ENCODE results near the gene SLC35D2.

DNA sequence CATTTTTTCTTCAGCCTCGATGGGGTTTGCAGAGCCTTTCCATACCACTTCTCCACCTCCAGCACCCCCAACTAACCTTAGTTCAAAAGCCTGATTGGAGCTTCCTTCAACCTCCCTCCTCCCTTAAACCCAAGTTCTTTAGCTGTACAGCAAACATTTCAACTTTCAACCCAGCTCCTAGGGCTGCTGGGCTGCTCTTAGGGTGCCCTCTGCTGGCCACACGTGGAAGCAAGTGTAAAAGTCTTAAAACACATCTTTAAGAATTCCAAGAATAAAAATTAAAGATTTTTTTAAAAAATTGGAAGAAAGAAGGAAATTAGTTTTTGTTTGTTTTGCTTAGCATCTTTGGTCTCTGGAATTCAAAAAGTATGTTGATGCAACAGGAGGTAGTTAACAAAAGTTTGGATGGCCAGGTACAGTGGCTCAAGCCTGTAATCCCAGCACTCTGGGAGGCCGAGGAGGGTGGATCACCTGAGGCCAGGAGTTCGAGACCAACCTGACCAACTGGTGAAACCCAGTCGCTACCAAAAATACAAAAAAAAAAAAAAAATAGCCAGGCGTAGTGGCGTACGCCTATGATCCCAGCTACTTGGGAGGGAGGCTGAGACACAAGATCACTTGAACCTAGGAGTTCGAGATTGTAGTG, 66.1 kb downstream of the SLC35D2 start:
- no peak for TF ChIP-seq POLR2AphosphoS5 (IDR thresholded peaks at IDR 0.05; ENCODE audit: low read depth, low read length)
- TF ChIP-seq, protein P1, sequence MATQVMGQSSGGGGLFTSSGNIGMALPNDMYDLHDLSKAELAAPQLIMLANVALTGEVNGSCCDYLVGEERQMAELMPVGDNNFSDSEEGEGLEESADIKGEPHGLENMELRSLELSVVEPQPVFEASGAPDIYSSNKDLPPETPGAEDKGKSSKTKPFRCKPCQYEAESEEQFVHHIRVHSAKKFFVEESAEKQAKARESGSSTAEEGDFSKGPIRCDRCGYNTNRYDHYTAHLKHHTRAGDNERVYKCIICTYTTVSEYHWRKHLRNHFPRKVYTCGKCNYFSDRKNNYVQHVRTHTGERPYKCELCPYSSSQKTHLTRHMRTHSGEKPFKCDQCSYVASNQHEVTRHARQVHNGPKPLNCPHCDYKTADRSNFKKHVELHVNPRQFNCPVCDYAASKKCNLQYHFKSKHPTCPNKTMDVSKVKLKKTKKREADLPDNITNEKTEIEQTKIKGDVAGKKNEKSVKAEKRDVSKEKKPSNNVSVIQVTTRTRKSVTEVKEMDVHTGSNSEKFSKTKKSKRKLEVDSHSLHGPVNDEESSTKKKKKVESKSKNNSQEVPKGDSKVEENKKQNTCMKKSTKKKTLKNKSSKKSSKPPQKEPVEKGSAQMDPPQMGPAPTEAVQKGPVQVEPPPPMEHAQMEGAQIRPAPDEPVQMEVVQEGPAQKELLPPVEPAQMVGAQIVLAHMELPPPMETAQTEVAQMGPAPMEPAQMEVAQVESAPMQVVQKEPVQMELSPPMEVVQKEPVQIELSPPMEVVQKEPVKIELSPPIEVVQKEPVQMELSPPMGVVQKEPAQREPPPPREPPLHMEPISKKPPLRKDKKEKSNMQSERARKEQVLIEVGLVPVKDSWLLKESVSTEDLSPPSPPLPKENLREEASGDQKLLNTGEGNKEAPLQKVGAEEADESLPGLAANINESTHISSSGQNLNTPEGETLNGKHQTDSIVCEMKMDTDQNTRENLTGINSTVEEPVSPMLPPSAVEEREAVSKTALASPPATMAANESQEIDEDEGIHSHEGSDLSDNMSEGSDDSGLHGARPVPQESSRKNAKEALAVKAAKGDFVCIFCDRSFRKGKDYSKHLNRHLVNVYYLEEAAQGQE (IDR thresholded peaks at IDR 0.05; ENCODE audit: insufficient read depth in 1 of 2, low read depth in 2 of 2, low read length in 2 of 2): no peak
- no peak for TF ChIP-seq TAF1 (IDR thresholded peaks at IDR 0.05; ENCODE audit: borderline replicate concordance, insufficient read depth, low read length)
- no peak for TF ChIP-seq FOXP2 (optimal IDR thresholded peaks at IDR 0.05; ENCODE audit: borderline replicate concordance, extremely low read depth, extremely low read length, insufficient read depth)
- no peak for TF ChIP-seq SIN3A (IDR thresholded peaks at IDR 0.05; ENCODE audit: borderline replicate concordance, insufficient read depth, low read length)

Data from PFSK-1 (cell line).